C4-2B (cell line): ENCODE data around the gene TNFRSF12A.
"Not testable (repeated sequence)": the region's sequence is repeated elsewhere in the genome, so short reads cannot be mapped to it uniquely, and the experiment has no call there.

Source experiments
- CTCF ChIP-seq: fragments of 450-650 bp; conservative IDR thresholded peaks from 2 replicates; pipeline ENCODE4 v1.5.1; 2017; ENCODE audit warnings: mild to moderate bottlenecking
- ZFX ChIP-seq: fragments of 450-650 bp; IDR thresholded peaks from 2 replicates; pipeline ENCODE4 v1.6.1; 2017

DNA sequence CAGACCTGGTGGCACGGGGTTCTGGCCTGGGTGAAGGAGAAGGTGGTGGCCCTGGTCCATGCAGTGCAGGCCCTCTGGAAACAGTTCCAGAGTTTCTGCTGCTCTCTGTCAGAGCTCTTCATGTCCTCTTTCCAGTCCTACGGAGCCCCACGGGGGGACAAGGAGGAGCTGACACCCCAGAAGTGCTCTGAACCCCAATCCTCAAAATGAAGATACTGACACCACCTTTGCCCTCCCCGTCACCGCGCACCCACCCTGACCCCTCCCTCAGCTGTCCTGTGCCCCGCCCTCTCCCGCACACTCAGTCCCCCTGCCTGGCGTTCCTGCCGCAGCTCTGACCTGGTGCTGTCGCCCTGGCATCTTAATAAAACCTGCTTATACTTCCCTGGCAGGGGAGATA is 49.0 kb downstream of the TNFRSF12A start:
- TF ChIP-seq CTCF, ZFX: not testable (repeated sequence)
